Embryonic facial prominence (tissue), 1 donor: ENCODE measurements around the gene LAIR2.
"Not testable (repeated sequence)": the region's sequence is repeated elsewhere in the genome, so short reads cannot be mapped to it uniquely, and the experiment has no call there.

Experiments used
- DNase-seq: peaks from one replicate; pipeline ENCODE4 v3.0.0-alpha.2; 2016; ENCODE audit errors: extremely low spot score

The LAIR2 gene

GRCh38 chr19:54493967-54494585, 8.6 kb upstream of the LAIR2 start:
- DNase-seq = no peak

DNA sequence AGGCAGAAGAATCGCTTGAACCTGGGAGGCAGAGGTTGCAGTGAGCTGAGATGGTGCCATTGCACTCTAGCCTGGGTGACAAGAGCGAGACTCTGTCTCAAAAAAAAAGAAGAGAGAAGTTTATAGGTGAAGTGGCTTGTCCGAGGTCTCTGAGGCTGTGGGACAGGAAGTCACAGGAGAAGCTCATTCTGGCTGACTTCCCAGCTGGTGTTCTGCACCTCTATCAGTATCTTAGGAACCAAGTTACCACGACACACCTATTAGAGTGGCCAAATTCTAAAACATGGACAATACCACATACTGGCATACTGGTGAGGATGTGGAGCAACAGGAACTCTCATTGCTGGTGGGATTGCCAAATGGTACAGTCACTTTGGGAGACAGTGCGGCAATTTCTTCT, 7.3 kb upstream of the LAIR2 start:
- not testable (repeated sequence) for DNase-seq

GRCh38 chr19:54497747-54498450, 4.7 kb upstream of the LAIR2 start:
- not testable (repeated sequence) for DNase-seq

DNA sequence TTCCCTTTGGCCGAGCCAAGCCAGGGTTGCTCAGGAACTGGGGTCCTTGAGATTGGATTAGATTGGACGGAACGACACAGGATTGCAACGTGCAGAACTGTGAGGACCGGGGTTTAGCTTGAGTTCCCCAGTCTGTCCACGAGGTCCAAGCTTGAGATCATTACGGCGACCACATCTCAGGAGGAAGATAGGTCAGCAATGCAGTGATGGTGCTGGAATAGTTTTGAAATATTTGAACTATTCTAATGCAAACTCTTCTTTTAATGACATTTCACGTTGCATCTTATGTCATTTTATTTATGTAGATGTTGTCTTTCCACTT, 4.2 kb upstream of the LAIR2 start:
- DNase-seq = not testable (repeated sequence)

DNA sequence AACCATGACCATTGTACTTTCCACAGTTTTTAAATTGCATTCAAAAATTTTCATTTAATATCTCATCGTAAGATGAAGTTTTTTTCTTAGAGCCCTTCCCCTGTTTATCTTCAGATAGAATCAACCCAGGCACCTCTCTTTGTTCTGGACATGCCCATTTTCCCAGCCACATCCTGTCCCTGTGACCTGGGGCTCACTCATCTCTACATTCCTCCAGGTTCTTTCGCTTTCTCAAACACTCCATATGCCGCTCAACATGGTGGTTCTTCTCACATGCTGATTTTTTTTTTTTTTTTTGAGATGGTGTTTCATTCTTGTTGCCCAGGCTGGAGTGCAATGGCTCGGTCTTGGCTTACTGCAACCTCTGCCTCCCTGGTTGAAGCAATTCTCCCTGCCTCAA, 2.9 kb downstream of the LAIR2 start:
- not testable (repeated sequence) for DNase-seq

DNA sequence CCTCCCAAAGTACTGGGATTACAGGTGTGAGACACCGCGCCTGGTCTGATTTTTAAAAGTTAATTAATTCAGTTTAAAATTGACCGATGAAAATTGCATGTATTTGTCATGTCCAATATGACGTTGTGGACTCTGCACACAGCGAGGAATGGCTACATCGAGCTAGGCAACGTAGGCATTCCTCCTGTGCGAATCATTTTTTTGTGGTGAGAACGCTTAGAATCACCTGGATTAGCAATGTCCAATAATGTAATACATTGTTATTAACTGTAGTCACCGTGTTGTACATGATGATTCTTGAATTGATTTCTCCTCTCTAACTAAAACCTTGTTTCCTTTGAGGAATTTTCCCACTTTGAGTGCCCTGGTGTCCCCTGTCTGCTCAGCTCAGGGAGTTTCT, 3.4 kb downstream of the LAIR2 start:
- no peak for DNase-seq

- DNase-seq = not testable (repeated sequence)
Measured at GRCh38 chr19:54507038-54507717, 4.5 kb downstream of the LAIR2 start.

DNA sequence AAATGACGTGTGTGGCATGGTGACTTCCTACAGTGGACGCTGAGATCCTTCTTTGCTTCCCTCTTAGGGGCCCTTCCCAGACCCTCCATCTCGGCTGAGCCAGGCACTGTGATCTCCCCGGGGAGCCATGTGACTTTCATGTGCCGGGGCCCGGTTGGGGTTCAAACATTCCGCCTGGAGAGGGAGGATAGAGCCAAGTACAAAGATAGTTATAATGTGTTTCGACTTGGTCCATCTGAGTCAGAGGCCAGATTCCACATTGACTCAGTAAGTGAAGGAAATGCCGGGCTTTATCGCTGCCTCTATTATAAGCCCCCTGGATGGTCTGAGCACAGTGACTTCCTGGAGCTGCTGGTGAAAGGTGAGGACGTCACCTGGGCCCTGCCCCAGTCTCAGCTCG, 5.2 kb downstream of the LAIR2 start:
- no peak for DNase-seq

GRCh38 chr19:54508487-54508886, 5.9 kb downstream of the LAIR2 start:
- not testable (repeated sequence) for DNase-seq

GRCh38 chr19:54509200-54509940, 6.7 kb downstream of the LAIR2 start:
- DNase-seq = not testable (repeated sequence)

DNA sequence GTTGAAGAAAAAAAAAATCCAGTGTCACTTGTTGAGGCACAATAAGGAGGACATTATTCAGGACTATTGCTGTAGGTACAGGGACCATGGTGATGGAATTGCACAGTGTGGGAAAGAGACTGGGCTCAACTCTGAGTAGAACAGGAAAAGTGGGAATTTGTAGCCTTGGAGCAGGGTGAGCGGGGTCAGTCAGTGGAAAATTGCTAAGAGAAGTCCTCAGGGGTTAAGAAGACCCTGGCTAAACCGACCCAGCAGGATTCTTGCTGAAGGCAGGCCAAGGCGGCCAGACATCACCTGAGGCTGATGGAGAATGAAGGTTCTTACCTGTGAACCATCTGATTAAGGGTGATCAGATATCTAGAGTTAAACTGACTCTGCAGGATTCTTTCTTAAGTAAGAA, 12.5 kb downstream of the LAIR2 start:
- DNase-seq = no peak

DNA sequence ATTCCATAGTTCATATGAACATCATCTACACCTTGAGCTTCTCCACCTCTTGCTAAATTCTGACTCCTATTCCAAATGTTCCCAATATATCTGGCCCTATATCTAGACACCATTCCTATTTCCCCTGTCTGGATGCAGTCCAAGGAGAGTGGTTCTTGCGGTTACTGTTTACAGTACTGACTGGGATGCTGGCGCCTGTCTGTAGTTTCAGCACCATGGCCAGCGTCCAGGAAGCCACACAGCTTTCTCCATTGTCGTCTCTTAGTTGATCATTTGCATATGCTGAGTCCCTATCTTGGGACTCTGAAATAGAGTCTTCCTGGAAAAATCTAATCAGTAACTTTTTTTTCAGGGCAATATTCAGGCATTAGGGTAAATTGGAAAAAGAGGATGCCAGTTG, 14.9 kb downstream of the LAIR2 start:
- no peak for DNase-seq

DNA sequence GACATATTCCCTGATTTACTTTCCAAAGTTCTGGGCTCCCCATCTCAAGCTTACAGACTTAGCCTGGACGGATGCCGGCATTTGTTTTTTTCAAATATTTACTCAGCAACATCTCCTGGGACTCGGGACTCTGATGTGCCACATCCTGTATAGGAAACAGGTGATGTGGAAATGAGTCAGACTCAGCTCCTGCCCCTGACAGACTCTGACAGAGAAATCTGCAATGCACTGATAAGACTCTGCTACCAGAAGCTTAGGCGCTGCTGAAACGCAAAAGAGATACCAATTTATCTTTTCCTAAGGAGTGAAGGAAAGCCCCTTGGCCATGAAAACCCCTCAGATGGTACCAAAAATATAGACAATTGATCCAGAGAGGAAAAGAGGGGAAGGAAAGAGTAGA, 16.2 kb downstream of the LAIR2 start:
- no peak for DNase-seq

GRCh38 chr19:54521022-54521859, 18.6 kb downstream of the LAIR2 start:
- DNase-seq = no peak

DNA sequence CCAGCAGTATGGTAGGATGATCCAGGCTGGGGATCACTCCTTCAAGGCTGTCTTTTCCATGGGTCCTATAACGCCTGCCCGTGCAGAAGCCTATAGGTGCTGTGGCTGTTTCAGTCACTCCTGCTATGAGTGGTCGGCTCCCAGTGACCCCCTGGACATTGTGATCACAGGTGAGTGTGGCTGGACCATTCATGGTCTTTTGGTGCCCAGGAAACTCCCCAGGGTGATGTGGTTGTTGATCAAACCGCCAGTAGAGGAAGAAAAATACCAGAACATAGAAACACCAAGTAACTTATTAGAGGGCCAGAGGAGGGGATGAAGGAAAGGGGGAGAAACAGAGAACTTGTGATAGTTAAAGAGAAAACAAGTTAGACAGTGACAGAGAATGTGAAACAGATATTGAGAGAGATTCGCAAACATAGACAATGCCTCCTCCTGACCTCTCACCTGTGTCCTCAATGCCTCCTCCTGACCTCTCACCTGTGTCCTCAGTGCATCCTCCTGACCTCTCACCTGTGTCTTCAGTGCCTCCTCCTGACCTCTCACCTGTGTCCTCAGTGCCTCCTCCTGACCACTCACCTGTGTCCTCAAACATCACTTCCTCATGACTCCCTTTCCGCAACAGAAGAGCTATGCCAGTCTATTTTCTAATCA, 19.4 kb downstream of the LAIR2 start:
- DNase-seq = no peak

- no peak for DNase-seq
Measured at GRCh38 chr19:54523403-54523802, 20.8 kb downstream of the LAIR2 start.

DNA sequence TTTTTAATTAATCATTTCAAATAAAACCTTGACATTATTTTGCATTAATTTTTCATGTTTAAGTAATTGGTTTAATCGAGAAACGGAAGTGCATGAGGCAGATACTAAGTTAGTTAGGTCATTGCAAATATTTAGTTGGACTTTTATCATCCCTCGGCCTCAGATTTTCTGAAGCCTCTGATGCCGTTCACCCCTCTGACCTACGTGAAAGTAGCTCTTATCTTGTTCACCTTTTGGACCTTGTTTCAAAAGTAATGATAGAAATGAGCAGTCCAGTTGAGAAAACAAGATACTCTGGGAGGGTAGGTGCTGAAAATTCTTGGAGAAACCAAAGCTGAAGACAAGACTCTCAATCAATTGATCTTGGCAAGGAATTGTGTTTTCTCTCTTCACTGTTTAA, 23.0 kb downstream of the LAIR2 start:
- no peak for DNase-seq

- DNase-seq = no peak
Measured at GRCh38 chr19:54526972-54527371, 24.3 kb downstream of the LAIR2 start.

DNA sequence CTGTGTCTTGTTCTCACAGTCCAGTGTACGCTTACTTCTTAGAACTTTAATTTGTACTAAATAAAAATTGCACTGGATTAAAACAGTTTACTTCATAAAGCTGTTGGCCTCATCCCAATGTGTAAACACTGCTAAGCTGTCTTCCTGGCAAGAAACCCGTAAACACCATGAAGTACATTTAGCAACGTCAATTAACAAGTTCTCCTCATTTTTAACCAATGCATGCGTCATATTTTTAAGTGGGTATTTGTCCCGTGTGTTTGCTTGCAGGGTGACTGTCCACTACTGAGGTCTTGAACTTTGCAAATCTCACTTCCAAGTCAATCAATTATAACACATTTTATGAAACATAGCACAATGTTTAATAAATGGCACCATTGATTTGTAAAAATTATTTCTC, 28.2 kb downstream of the LAIR2 start:
- DNase-seq = no peak

GRCh38 chr19:54532528-54532927, 29.9 kb downstream of the LAIR2 start:
- no peak for DNase-seq

- DNase-seq = no peak
Measured at GRCh38 chr19:54533476-54533875, 30.8 kb downstream of the LAIR2 start.
